ENCODE data around the gene PPP4R4.
"Not testable (repeated sequence)": the region's sequence is repeated elsewhere in the genome, so short reads cannot be mapped to it uniquely, and the experiment has no call there.

PPP4R4 gene

GRCh38 chr14:94288610-94289465, 114.7 kb downstream of the PPP4R4 start:
- H3K4me3 ChIP-seq (ENCODE audit: low read length in 2 of 2), result no peak overlapping the region
- no peaks in the 10 kb centered on the region for H3K9me3 ChIP-seq (ENCODE audit: control insufficient read depth in 2 of 2, low read length in 2 of 2)
- no peak overlapping the region for H3K27ac ChIP-seq (ENCODE audit: low read depth in 2 of 2, low read length in 2 of 2)
- peaks cover 0 to 2% of the 10 kb centered on the region in 2 donors for H3K27me3 ChIP-seq (ENCODE audit: control insufficient read depth in 2 of 2, insufficient read depth in 2 of 2, low read length in 2 of 2)
- no peaks in the 10 kb centered on the region for H3K36me3 ChIP-seq (ENCODE audit: control insufficient read depth in 2 of 2, insufficient read depth in 2 of 2, low read length in 2 of 2)
- H3K4me1 ChIP-seq (ENCODE audit: control insufficient read depth in 2 of 2, insufficient read depth in 2 of 2, low read length in 2 of 2), result peaks cover 0 to 5% of the 10 kb centered on the region in 2 donors
- no peak overlapping the region for H3K9ac ChIP-seq (ENCODE audit: low read depth in 1 of 2, low read length in 2 of 2)

DNA sequence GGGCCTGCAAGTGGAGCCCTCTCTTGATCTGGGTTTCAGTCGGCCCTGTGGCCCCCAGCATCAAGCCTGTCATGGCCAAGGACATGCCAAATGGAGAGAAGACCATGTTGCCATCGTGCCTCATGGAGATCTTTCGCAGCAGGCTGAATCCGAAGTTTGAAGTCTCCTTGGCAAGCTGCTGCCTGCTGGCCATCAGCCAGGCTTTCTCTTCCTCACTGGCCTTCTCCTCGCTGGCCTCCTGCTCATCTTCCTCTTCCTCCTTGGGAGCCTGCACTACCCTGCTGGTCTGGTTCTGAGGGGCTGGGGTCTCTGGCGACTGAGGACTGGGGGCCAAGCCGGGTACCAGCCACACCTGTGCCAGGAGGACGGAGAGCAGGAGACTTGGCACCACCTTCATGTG, 116.1 kb downstream of the PPP4R4 start:
- Histone ChIP-seq H3K4me1 (ENCODE audit: control insufficient read depth in 2 of 2, insufficient read depth in 2 of 2, low read length in 2 of 2) (peaks cover 0 to 5% of the 10 kb centered on the region in 2 donors), H3K27me3 (ENCODE audit: control insufficient read depth in 2 of 2, insufficient read depth in 2 of 2, low read length in 2 of 2) (peaks cover 0 to 2% of the 10 kb centered on the region in 2 donors), H3K4me3 (ENCODE audit: low read length in 2 of 2) (no peak overlapping the region), H3K27ac (ENCODE audit: low read depth in 2 of 2, low read length in 2 of 2) (no peak overlapping the region), H3K9me3 (ENCODE audit: control insufficient read depth in 2 of 2, low read length in 2 of 2) (no peaks in the 10 kb centered on the region), H3K36me3 (ENCODE audit: control insufficient read depth in 2 of 2, insufficient read depth in 2 of 2, low read length in 2 of 2) (no peaks in the 10 kb centered on the region), H3K9ac (ENCODE audit: low read depth in 1 of 2, low read length in 2 of 2) (no peak overlapping the region)

DNA sequence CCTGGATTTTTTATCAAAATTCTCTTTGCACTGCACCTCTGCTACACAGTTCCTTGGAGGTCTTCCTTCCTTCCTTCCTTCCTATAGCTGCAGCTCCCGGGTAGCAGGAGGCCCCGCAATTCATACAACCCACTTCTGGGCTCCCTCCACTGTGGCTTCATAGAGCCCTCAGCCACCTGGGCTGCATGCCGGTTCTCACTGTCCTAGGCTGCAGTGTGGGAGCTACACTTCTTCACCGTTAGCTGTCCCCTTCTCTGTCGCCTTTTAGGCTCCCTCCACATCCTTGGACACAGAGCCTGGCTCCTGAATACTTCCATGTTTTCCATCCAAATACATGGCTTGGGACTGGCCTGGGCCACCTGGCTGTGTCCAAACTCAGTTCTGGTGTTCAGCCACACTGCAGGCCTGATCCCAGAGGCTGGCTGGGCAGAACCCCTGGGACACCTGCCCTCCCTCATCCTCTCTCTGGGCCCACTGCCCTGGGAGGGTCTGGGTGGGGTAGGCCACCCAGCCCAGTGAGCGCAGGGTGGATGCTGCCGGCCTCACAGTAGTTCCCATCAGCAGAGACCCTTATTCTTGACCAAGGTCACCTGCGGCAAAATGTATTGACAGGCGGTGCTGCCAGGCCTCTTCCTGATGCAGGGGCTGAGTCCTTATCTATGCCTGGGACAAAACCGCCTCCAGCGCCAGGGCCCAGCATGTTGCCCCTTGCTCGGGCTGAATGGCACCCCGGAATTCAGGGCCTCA, 117.2 kb downstream of the PPP4R4 start:
- Histone ChIP-seq H3K4me3 (ENCODE audit: low read length in 2 of 2) (no peak overlapping the region), H3K27me3 (ENCODE audit: control insufficient read depth in 2 of 2, insufficient read depth in 2 of 2, low read length in 2 of 2) (peaks cover 0 to 2% of the 10 kb centered on the region in 2 donors), H3K9me3 (ENCODE audit: control insufficient read depth in 2 of 2, low read length in 2 of 2) (no peaks in the 10 kb centered on the region), H3K9ac (ENCODE audit: low read depth in 1 of 2, low read length in 2 of 2) (no peak overlapping the region), H3K4me1 (ENCODE audit: control insufficient read depth in 2 of 2, insufficient read depth in 2 of 2, low read length in 2 of 2) (peaks cover 0 to 5% of the 10 kb centered on the region in 2 donors), H3K36me3 (ENCODE audit: control insufficient read depth in 2 of 2, insufficient read depth in 2 of 2, low read length in 2 of 2) (no peaks in the 10 kb centered on the region), H3K27ac (ENCODE audit: low read depth in 2 of 2, low read length in 2 of 2) (no peak overlapping the region)

- Histone ChIP-seq H3K9ac (ENCODE audit: low read depth in 1 of 2, low read length in 2 of 2) (no peak overlapping the region), H3K4me3 (ENCODE audit: low read length in 2 of 2) (no peak overlapping the region), H3K27ac (ENCODE audit: low read depth in 2 of 2, low read length in 2 of 2) (no peak overlapping the region), H3K36me3 (ENCODE audit: control insufficient read depth in 2 of 2, insufficient read depth in 2 of 2, low read length in 2 of 2) (no peaks in the 10 kb centered on the region), H3K4me1 (ENCODE audit: control insufficient read depth in 2 of 2, insufficient read depth in 2 of 2, low read length in 2 of 2) (peaks cover 0 to 5% of the 10 kb centered on the region in 2 donors), H3K27me3 (ENCODE audit: control insufficient read depth in 2 of 2, insufficient read depth in 2 of 2, low read length in 2 of 2) (peaks cover 0 to 2% of the 10 kb centered on the region in 2 donors), H3K9me3 (ENCODE audit: control insufficient read depth in 2 of 2, low read length in 2 of 2) (no peaks in the 10 kb centered on the region)
These were observed 117.9 kb downstream of the PPP4R4 start for GRCh38 chr14:94291906-94292525.

- Histone ChIP-seq H3K9me3 (ENCODE audit: control insufficient read depth in 2 of 2, low read length in 2 of 2) (no peaks in the 10 kb centered on the region), H3K36me3 (ENCODE audit: control insufficient read depth in 2 of 2, insufficient read depth in 2 of 2, low read length in 2 of 2) (no peaks in the 10 kb centered on the region), H3K27ac (ENCODE audit: low read depth in 2 of 2, low read length in 2 of 2) (no peak overlapping the region), H3K4me1 (ENCODE audit: control insufficient read depth in 2 of 2, insufficient read depth in 2 of 2, low read length in 2 of 2) (peaks cover 0 to 5% of the 10 kb centered on the region in 2 donors), H3K27me3 (ENCODE audit: control insufficient read depth in 2 of 2, insufficient read depth in 2 of 2, low read length in 2 of 2) (peaks cover 0 to 2% of the 10 kb centered on the region in 2 donors), H3K4me3 (ENCODE audit: low read length in 2 of 2) (no peak overlapping the region), H3K9ac (ENCODE audit: low read depth in 1 of 2, low read length in 2 of 2) (peak overlapping the region in 1 of 2 donors; percentile 6)
These were observed 118.4 kb downstream of the PPP4R4 start for GRCh38 chr14:94292526-94292871.

DNA sequence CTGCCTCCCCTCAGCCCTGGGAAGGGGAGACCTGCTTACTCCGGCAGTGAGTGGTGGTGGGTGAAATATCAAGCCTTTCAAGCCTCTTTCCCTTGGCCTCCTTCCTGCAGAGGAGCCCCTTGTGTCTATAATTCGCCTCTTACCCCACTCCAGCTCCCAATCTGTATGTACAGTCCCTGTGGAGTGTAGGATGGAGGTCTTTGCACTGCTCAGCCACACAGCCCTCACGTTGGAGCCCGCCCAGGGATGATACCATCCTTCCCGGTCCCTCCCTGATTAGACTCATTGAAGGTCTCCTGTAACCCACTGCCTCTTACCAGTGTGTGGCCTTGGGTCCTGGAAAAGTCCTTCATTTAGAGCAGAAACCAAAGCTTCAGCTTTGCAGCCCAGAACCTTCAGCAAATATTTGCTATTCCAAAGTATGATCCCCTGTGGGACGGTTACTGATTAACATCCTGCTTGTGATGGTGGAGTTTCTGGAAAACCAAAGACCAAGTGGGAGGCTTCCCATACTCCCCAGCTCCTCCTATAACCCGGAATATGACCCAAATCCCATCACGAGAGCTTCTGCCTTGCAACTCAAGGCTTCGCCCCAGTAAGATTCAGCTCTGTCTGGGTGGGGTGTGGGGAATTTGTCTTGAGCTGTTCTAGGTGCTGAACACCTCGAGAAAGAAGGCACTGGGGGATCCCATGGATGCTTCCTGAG, 118.9 kb downstream of the PPP4R4 start, which contains the start of gene SERPINA10:
Gene SERPINA10, minus strand, starts transcription at position 397 of the 706 bp plus-strand sequence. CDS start 2,675 bp downstream, outside the sequence.
- Histone ChIP-seq H3K4me3 (ENCODE audit: low read length in 2 of 2) (no peak within 1 kb of the TSS), H3K9ac (ENCODE audit: low read depth in 1 of 2, low read length in 2 of 2) (peak within 1 kb of the TSS in 1 of 2 donors; percentile 6), H3K27me3 (ENCODE audit: control insufficient read depth in 2 of 2, insufficient read depth in 2 of 2, low read length in 2 of 2) (peaks cover 0 to 2% of the 10 kb centered on the region in 2 donors), H3K9me3 (ENCODE audit: control insufficient read depth in 2 of 2, low read length in 2 of 2) (no peaks in the 10 kb centered on the region), H3K27ac (ENCODE audit: low read depth in 2 of 2, low read length in 2 of 2) (no peak within 1 kb of the TSS), H3K36me3 (ENCODE audit: control insufficient read depth in 2 of 2, insufficient read depth in 2 of 2, low read length in 2 of 2) (no peaks in the 10 kb centered on the region), H3K4me1 (ENCODE audit: control insufficient read depth in 2 of 2, insufficient read depth in 2 of 2, low read length in 2 of 2) (peaks cover 0 to 5% of the 10 kb centered on the region in 2 donors)

DNA sequence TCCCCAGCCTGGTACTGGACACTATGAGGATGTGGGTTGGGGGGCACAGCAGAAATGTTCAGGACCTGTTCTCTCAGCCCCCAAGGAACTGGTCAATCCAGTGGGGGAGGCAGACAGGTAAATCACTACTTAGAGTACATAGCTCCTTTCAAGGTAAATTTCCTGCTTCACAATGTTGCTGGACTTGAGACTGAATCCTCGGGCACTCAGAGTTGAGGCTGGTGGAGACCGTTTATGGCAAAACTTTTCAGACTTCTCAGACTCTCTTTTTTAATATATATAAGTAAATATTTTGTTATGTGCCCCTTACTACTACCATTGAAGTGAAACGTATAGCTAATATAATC, 119.4 kb downstream of the PPP4R4 start:
- Histone ChIP-seq H3K36me3 (ENCODE audit: control insufficient read depth in 2 of 2, insufficient read depth in 2 of 2, low read length in 2 of 2) (no peaks in the 10 kb centered on the region), H3K9me3 (ENCODE audit: control insufficient read depth in 2 of 2, low read length in 2 of 2) (no peaks in the 10 kb centered on the region), H3K27ac (ENCODE audit: low read depth in 2 of 2, low read length in 2 of 2) (no peak overlapping the region), H3K27me3 (ENCODE audit: control insufficient read depth in 2 of 2, insufficient read depth in 2 of 2, low read length in 2 of 2) (peaks cover 0 to 2% of the 10 kb centered on the region in 2 donors), H3K4me3 (ENCODE audit: low read length in 2 of 2) (no peak overlapping the region), H3K4me1 (ENCODE audit: control insufficient read depth in 2 of 2, insufficient read depth in 2 of 2, low read length in 2 of 2) (peaks cover 0 to 5% of the 10 kb centered on the region in 2 donors), H3K9ac (ENCODE audit: low read depth in 1 of 2, low read length in 2 of 2) (no peak overlapping the region)

DNA sequence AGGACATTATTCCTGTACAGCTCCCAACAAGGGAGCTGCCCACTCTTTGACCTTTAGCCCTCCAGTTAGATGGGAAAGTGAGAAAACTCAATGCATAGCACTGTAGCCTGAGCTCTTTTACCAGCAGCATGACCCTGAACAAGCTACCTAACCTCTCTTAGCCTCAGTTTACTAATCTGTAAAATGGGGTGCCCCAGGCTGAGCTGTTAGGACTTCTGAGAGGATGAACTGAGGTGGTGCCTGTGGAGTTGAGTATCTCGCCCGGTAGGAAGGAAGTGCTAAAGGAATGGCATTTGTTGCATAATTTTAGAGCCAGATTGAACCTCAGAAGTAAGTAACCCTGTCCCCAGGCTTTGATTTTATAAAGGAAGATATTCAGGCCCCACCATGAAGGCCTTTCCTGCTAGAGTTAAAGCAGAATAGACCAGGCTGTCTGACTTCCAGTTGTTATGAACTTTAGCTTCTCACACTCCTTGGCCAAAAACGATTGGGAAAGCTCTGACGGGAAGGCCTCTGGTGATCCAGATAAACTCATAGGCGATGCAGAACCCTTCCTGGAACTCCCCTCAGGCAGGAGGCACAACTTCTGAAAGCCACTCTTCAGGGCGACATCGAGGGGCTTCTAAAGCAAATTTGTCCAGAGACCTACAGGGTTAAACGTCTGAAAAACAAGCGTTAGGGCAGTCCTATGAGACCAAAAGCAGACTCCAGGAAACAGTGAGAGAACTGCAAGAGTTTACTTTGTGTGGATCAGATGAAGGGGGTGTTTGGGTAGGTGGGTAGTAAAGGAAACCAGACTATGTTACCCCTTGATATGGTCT, 121.4 kb downstream of the PPP4R4 start:
- Histone ChIP-seq H3K27me3 (ENCODE audit: control insufficient read depth in 2 of 2, insufficient read depth in 2 of 2, low read length in 2 of 2) (peaks cover 0 to 2% of the 10 kb centered on the region in 2 donors), H3K9ac (ENCODE audit: low read depth in 1 of 2, low read length in 2 of 2) (no peak overlapping the region), H3K27ac (ENCODE audit: low read depth in 2 of 2, low read length in 2 of 2) (no peak overlapping the region), H3K36me3 (ENCODE audit: control insufficient read depth in 2 of 2, insufficient read depth in 2 of 2, low read length in 2 of 2) (no peaks in the 10 kb centered on the region), H3K4me1 (ENCODE audit: control insufficient read depth in 2 of 2, insufficient read depth in 2 of 2, low read length in 2 of 2) (peaks cover 0 to 5% of the 10 kb centered on the region in 2 donors), H3K4me3 (ENCODE audit: low read length in 2 of 2) (no peak overlapping the region), H3K9me3 (ENCODE audit: control insufficient read depth in 2 of 2, low read length in 2 of 2) (no peaks in the 10 kb centered on the region)

GRCh38 chr14:94296181-94296545, 122.0 kb downstream of the PPP4R4 start:
- H3K27me3 ChIP-seq (ENCODE audit: control insufficient read depth in 2 of 2, insufficient read depth in 2 of 2, low read length in 2 of 2); H3K9ac ChIP-seq (ENCODE audit: low read depth in 1 of 2, low read length in 2 of 2); H3K27ac ChIP-seq (ENCODE audit: low read depth in 2 of 2, low read length in 2 of 2); H3K4me3 ChIP-seq (ENCODE audit: low read length in 2 of 2); H3K4me1 ChIP-seq (ENCODE audit: control insufficient read depth in 2 of 2, insufficient read depth in 2 of 2, low read length in 2 of 2); H3K36me3 ChIP-seq (ENCODE audit: control insufficient read depth in 2 of 2, insufficient read depth in 2 of 2, low read length in 2 of 2); H3K9me3 ChIP-seq (ENCODE audit: control insufficient read depth in 2 of 2, low read length in 2 of 2): not testable (repeated sequence)

Data from mucosa of rectum (tissue), 2 donors.